ENCODE results near the gene USP17L25. TPM values are rescaled to one million over a fixed set of nuclear protein-coding genes. Genes with fewer than 3 reads are reported as not detected.

The USP17L25 gene
- polyA plus RNA-seq, 1 experiment, result not detected

Other genes with a start within 250 kb of the USP17L25 start
- gene FAM90A26, start 159.5 kb upstream of the USP17L25 start, polyA plus RNA-seq (2011; rRNA removed), result not detected in 2 replicates
- gene USP17L10, start 119.3 kb upstream of the USP17L25 start, polyA plus RNA-seq (2011; rRNA removed), result not detected in 2 replicates
- not detected in 2 replicates for gene USP17L11, start 114.5 kb upstream of the USP17L25 start, polyA plus RNA-seq (2011; rRNA removed)
- gene USP17L12, start 109.8 kb upstream of the USP17L25 start, polyA plus RNA-seq (2011; rRNA removed), result not detected in 2 replicates
- not detected in 2 replicates for gene USP17L13, start 105.0 kb upstream of the USP17L25 start, polyA plus RNA-seq (2011; rRNA removed)
- gene USP17L15, start 95.5 kb upstream of the USP17L25 start, polyA plus RNA-seq (2011; rRNA removed), result not detected in 2 replicates
- gene USP17L17, start 86.0 kb upstream of the USP17L25 start, polyA plus RNA-seq (2011; rRNA removed), result not detected in 2 replicates
- gene USP17L18, start 81.3 kb upstream of the USP17L25 start, polyA plus RNA-seq (2011; rRNA removed), result not detected in 2 replicates
- not detected in 2 replicates for gene USP17L19, start 76.5 kb upstream of the USP17L25 start, polyA plus RNA-seq (2011; rRNA removed)
- not detected in 2 replicates for gene USP17L20, start 71.8 kb upstream of the USP17L25 start, polyA plus RNA-seq (2011; rRNA removed)
- gene USP17L21, start 67.0 kb upstream of the USP17L25 start, polyA plus RNA-seq (2011; rRNA removed), result not detected in 2 replicates
- not detected in 2 replicates for gene USP17L22, start 62.3 kb upstream of the USP17L25 start, polyA plus RNA-seq (2011; rRNA removed)
- gene USP17L24, start 4.7 kb upstream of the USP17L25 start, polyA plus RNA-seq (2011; rRNA removed), result not detected in 2 replicates
- not detected in 2 replicates for gene USP17L26, start 4.7 kb downstream of the USP17L25 start, polyA plus RNA-seq (2011; rRNA removed)
- not detected in 2 replicates for gene USP17L5, start 9.5 kb downstream of the USP17L25 start, polyA plus RNA-seq (2011; rRNA removed)
- not detected in 2 replicates for gene USP17L27, start 14.2 kb downstream of the USP17L25 start, polyA plus RNA-seq (2011; rRNA removed)
- gene USP17L28, start 19.0 kb downstream of the USP17L25 start, polyA plus RNA-seq (2011; rRNA removed), result not detected in 2 replicates
- not detected in 2 replicates for gene USP17L29, start 23.7 kb downstream of the USP17L25 start, polyA plus RNA-seq (2011; rRNA removed)
- not detected in 2 replicates for gene USP17L30, start 33.2 kb downstream of the USP17L25 start, polyA plus RNA-seq (2011; rRNA removed)
- gene DEFB131A, start 114.5 kb downstream of the USP17L25 start, polyA plus RNA-seq (2011; rRNA removed), result not detected in 2 replicates